ENCODE data around the gene PEF1.

The PEF1 gene

GRCh38 chr1:31586376-31587327, 58.0 kb downstream of the PEF1 start:
- DNase-seq = no peak

- no peak for DNase-seq
These were observed 58.8 kb downstream of the PEF1 start for GRCh38 chr1:31585736-31586365.

GRCh38 chr1:31584869-31585735, 59.6 kb downstream of the PEF1 start:
- DNase-seq = no peak

- peak in 15 of 56 donors; percentile 2 to 48 (median 16) for DNase-seq
These were observed 60.4 kb downstream of the PEF1 start for GRCh38 chr1:31583995-31584868.

GRCh38 chr1:31583082-31583994, 61.3 kb downstream of the PEF1 start:
- DNase-seq = no peak

- DNase-seq = no peak
These were observed 62.6 kb downstream of the PEF1 start for GRCh38 chr1:31581821-31582810.

GRCh38 chr1:31580891-31581603, 63.6 kb downstream of the PEF1 start:
- no peak for DNase-seq

GRCh38 chr1:31580513-31580870, 64.2 kb downstream of the PEF1 start:
- DNase-seq = no peak
